ENCODE data around the gene PTPN3. TPM values are rescaled to one million over a fixed set of nuclear protein-coding genes. Genes with fewer than 3 reads are reported as not detected.

Gene PTPN3
- total RNA-seq, 2 experiments from 2014 or later: 0.58 to 1.3 TPM

DNA sequence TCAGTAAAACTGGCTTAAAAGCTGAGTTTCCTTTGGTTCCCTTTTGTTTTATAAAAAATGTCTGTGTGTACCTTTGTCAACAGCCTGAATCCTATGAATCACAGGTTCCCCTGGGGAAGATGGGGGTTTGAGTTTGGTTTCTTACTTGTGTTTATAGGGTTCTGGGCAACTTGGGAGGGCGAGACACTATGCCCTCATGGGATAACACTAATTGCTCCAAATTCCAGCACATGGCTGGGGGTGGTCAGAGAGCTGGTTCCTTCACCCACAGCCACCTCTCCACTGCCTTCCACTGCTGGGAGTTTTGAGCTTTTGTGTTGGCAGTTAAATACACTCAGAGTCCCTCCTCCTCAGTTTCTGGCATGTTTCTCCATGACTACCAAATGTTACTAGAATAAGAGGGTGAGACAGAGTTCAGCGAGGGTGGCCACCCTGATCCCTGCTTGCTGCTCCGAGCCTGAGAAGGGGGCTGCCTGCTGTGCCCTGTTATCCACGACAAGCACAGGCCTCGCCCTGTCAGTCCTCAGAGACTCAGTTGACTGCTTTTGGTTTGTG lies 94.3 kb downstream of the PTPN3 start:
- ChIA-PET POLR2A (interaction anchor here (0.6 kb wide), 1 partner anchor 278 kb away, joined by 3 read pairs; no protein-coding TSS in a partner anchor), CTCF (no interaction called here)
- Mint-ChIP-seq H3K36me3 (ENCODE audit: low read depth) (no peaks in the 10 kb centered on the region), H3K9me3 (no peaks in the 10 kb centered on the region), H3K4me1 (ENCODE audit: low read depth) (peaks cover 9% of the 10 kb centered on the region), H3K4me3 (no peak overlapping the region), H3K27me3 (peaks cover 12% of the 10 kb centered on the region), H3K27ac (no peak overlapping the region)
- DNase-seq (no peak), ATAC-seq (no peak)
- TF ChIP-seq, protein P1, sequence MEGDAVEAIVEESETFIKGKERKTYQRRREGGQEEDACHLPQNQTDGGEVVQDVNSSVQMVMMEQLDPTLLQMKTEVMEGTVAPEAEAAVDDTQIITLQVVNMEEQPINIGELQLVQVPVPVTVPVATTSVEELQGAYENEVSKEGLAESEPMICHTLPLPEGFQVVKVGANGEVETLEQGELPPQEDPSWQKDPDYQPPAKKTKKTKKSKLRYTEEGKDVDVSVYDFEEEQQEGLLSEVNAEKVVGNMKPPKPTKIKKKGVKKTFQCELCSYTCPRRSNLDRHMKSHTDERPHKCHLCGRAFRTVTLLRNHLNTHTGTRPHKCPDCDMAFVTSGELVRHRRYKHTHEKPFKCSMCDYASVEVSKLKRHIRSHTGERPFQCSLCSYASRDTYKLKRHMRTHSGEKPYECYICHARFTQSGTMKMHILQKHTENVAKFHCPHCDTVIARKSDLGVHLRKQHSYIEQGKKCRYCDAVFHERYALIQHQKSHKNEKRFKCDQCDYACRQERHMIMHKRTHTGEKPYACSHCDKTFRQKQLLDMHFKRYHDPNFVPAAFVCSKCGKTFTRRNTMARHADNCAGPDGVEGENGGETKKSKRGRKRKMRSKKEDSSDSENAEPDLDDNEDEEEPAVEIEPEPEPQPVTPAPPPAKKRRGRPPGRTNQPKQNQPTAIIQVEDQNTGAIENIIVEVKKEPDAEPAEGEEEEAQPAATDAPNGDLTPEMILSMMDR (IDR thresholded peaks at IDR 0.05): no peak
- intact Hi-C loops (cut with micrococcal nuclease): no loop called here

DNA sequence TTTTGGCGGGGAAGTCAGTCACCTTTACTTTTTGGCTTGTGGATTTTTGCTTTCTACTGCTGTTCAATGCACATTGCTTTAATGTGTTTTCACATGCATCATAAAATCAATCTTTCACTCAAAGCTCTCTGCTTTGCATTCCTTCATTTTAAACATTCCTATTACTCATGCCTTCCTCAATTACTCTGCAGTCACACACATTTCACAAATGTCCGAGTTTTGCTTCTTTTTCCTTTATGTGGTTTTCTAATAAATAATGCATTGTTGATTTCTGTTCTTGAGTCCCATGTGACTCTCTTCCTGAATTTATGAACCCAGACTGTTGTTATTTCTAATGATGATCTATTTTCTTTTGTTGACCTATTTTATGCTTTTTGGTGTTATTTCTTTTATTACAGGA lies 95.0 kb downstream of the PTPN3 start:
- Mint-ChIP-seq H3K27me3 (peaks cover 16% of the 10 kb centered on the region), H3K4me3 (no peak overlapping the region), H3K4me1 (ENCODE audit: low read depth) (peaks cover 9% of the 10 kb centered on the region), H3K9me3 (no peaks in the 10 kb centered on the region), H3K27ac (no peak overlapping the region), H3K36me3 (ENCODE audit: low read depth) (no peaks in the 10 kb centered on the region)
- ChIA-PET CTCF (no interaction called here), POLR2A (interaction anchor here (0.6 kb wide), 1 partner anchor 277 kb away, joined by 3 read pairs; no protein-coding TSS in a partner anchor)
- TF ChIP-seq, protein P1 (IDR thresholded peaks at IDR 0.05): no peak
- ATAC-seq (no peak), DNase-seq (no peak)
- intact Hi-C loops (cut with micrococcal nuclease): no loop called here

DNA sequence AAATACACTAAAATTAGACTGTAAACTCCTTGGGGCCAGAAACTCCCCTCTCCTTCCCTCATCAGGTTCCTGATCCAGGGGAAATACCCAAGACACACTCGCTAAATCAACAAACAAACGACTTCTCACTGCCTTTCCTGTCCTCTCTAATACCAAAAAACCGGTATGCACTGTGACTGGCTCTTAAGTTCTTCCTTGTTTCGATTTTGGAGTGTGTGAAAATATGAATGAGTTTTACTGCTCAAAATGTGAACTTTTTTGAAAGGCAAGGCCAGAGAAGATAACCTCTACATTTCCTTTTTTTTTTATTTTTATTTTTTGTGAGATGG lies 96.2 kb downstream of the PTPN3 start:
- peaks cover 9% of the 10 kb centered on the region for H3K4me1 Mint-ChIP-seq (ENCODE audit: low read depth)
- no peak overlapping the region for H3K4me3 Mint-ChIP-seq
- DNase-seq (no peak), ATAC-seq (no peak)
- peaks cover 19% of the 10 kb centered on the region for H3K27me3 Mint-ChIP-seq
- TF ChIP-seq, protein P1 (IDR thresholded peaks at IDR 0.05): no peak
- intact Hi-C loops (cut with micrococcal nuclease): no loop called here
- POLR2A ChIA-PET: no interaction called here
- H3K36me3 Mint-ChIP-seq (ENCODE audit: low read depth): no peaks in the 10 kb centered on the region
- CTCF ChIA-PET: interaction anchor here (0.7 to 3.1 kb wide), 4 partner anchors 9 to 349 kb away, joined by 3 to 23 read pairs (median 3); no protein-coding TSS in a partner anchor
- no peaks in the 10 kb centered on the region for H3K9me3 Mint-ChIP-seq
- H3K27ac Mint-ChIP-seq: no peak overlapping the region

DNA sequence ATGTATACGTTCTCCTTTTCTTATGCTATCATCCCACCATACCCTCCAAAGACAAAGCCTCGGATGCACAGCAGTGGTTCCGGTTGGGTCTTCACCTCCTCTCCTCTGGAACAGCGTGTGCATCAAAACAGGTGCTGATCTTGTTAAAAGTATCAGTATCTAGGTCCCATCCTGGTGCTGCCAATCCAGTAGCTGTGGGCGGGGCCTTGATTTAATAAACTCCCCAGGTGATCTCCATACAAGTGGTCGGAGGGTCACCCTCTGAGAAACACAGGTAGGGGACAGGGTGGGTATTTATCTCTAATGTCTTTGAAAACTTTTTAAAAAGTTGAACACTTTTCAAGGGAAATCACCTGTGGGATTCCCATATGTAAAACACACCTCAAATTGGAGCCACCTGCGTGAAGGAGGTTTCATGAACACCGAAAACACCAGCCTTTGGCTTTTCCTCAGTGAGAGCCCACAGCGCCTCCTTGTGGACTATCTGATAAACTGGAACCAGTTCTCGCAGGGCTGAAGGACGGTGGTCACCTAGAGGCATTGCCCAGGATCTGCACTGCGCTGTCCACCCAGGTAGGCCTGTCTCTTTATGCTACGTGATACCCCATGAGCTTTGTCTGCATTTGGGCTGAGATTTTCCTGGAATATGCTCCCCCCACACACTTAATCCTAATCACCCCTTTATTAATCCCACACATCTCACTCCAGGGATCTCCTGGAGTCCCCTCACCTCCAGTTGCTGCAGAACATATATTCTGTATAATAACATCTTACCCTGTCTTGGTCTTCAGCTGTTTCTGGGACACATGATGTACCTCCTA lies 96.7 kb downstream of the PTPN3 start:
- DNase-seq (peak; percentile 63), ATAC-seq (peak; percentile 73)
- Mint-ChIP-seq H3K4me3 (no peak overlapping the region), H3K4me1 (ENCODE audit: low read depth) (peaks cover 9% of the 10 kb centered on the region), H3K36me3 (ENCODE audit: low read depth) (no peaks in the 10 kb centered on the region), H3K27ac (no peak overlapping the region), H3K9me3 (no peaks in the 10 kb centered on the region), H3K27me3 (peaks cover 22% of the 10 kb centered on the region)
- TF ChIP-seq, protein P1 (IDR thresholded peaks at IDR 0.05): peak; percentile 70
- ChIA-PET CTCF (interaction anchor here (0.7 to 3.1 kb wide), 5 partner anchors 9 to 349 kb away, joined by 3 to 23 read pairs (median 3); no protein-coding TSS in a partner anchor), POLR2A (no interaction called here)
- intact Hi-C loops (cut with micrococcal nuclease): no loop called here

DNA sequence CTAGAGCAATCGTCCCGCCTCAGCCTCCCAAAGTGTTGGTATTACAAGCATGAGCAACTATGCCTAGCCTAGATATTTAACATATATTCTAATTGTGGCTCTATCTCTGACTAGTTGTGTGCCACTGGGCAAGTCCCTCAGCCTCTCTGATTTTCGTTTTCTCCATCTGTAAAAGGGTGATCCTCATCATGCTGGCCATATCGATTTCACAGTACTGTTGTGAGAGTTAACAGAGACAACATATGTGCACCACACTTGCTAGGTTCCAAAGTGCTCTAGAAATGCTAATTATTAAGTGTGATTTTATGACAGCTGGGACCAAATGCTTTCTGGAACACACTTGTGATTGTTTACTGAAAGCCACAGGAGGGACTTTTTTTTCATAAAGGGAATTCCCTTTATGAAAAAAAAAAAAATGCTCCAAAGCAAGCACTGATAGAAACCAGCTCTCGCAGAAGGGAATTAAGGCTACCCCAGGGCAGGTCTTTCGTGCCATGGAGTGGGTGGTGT lies 98.8 kb downstream of the PTPN3 start:
- POLR2A ChIA-PET: no interaction called here
- TF ChIP-seq, protein P1 (IDR thresholded peaks at IDR 0.05): no peak
- intact Hi-C loops (cut with micrococcal nuclease): no loop called here
- Mint-ChIP-seq H3K27me3 (peaks cover 26% of the 10 kb centered on the region), H3K4me3 (no peak overlapping the region), H3K4me1 (ENCODE audit: low read depth) (peaks cover 9% of the 10 kb centered on the region), H3K27ac (no peak overlapping the region), H3K9me3 (no peaks in the 10 kb centered on the region), H3K36me3 (ENCODE audit: low read depth) (no peaks in the 10 kb centered on the region)
- ATAC-seq: peak; percentile 78
- DNase-seq: peak; percentile 13
- CTCF ChIA-PET: interaction anchor here (1.3 to 3.1 kb wide), 2 partner anchors 11 to 41 kb away, joined by 6 to 23 read pairs; no protein-coding TSS in a partner anchor
